A673 (cell line): ENCODE data around the gene KCNK7. TPM values are rescaled to one million over a fixed set of nuclear protein-coding genes. Genes with fewer than 3 reads are reported as not detected.
A peak's percentile ranks its signal among the peaks of the same experiment; 100 is the strongest.

ENCODE experiments used
- BruUV-seq: library from RNA; stranded (reverse); fragments of 400-500 nt; replicated peaks from 2 replicates; lab custom pipeline; 2021; lab: Mats Ljungman, UMichigan
- CTCF ChIA-PET: fragments of 300-600 bp; sonication (Branson Sonifier 250); formaldehyde crosslinking; loops from one replicate; lab custom pipeline; 2022; ENCODE audit warnings: antibody characterized with exemption; lab: Charles Lee
- POLR2A ChIA-PET: fragments of 300-600 bp; sonication (Branson Sonifier 250); formaldehyde crosslinking; loops from one replicate; lab custom pipeline; 2022; ENCODE audit warnings: antibody characterized with exemption; ENCODE audit not compliant: low non-redundant PET; lab: Charles Lee
- DNase-seq: peaks from one replicate; pipeline ENCODE4 v3.0.0-alpha.2; 2015; ENCODE audit warnings: low spot score
- H3K27ac ChIP-seq: fragments of 200-600 bp; sonication (generic); 2 replicates; pipeline ENCODE4 v1.5.1; 2016; ENCODE audit warnings: mixed run types, low read depth, mild to moderate bottlenecking, mixed read lengths, antibody characterized with exemption, low read length; ENCODE audit not compliant: poor library complexity, severe bottlenecking
- H3K27me3 ChIP-seq: fragments of 200-600 bp; sonication (generic); replicated peaks from 2 replicates; pipeline ENCODE4 v1.6.1; 2017; ENCODE audit warnings: mixed run types, low read depth, mild to moderate bottlenecking, mixed read lengths, antibody characterized with exemption, low read length; ENCODE audit not compliant: insufficient read depth, poor library complexity
- H3K36me3 ChIP-seq: fragments of 200-600 bp; sonication (generic); 2 replicates; pipeline ENCODE4 v1.6.1; 2016; ENCODE audit warnings: mixed run types, mild to moderate bottlenecking, mixed read lengths, antibody characterized with exemption, low read length; ENCODE audit not compliant: insufficient read depth, poor library complexity, severe bottlenecking
- H3K4me1 ChIP-seq: fragments of 200-600 bp; sonication (generic); 2 replicates; pipeline ENCODE4 v1.6.1; 2017; ENCODE audit warnings: mixed run types, mild to moderate bottlenecking, mixed read lengths, antibody characterized with exemption, low read length; ENCODE audit not compliant: insufficient read depth, poor library complexity, severe bottlenecking
- H3K4me3 ChIP-seq: fragments of 200-600 bp; sonication (generic); 2 replicates; pipeline ENCODE4 v1.5.1; 2016; ENCODE audit warnings: low read depth, mixed run types, mild to moderate bottlenecking, mixed read lengths, low read length; ENCODE audit not compliant: poor library complexity, severe bottlenecking
- H3K9me3 ChIP-seq: fragments of 200-600 bp; sonication (generic); 2 replicates; pipeline ENCODE4 v1.6.1; 2016; ENCODE audit warnings: mixed run types, low read depth, mild to moderate bottlenecking, mixed read lengths, antibody characterized with exemption, low read length; ENCODE audit not compliant: poor library complexity, severe bottlenecking
- CTCF ChIP-seq: fragments of 300-800, 200-600 bp; sonication (generic); conservative IDR thresholded peaks from 2 replicates; pipeline ENCODE4 v1.5.1; 2017; ENCODE audit warnings: low read depth, mild to moderate bottlenecking, antibody characterized with exemption, low read length, moderate library complexity, mixed read lengths
- EZH2 ChIP-seq: fragments of 200-600 bp; sonication (generic); IDR thresholded peaks from 2 replicates; pipeline ENCODE4 v1.6.1; 2017; ENCODE audit warnings: borderline replicate concordance, low read depth, mild to moderate bottlenecking, mixed read lengths, antibody characterized with exemption, low read length; ENCODE audit not compliant: poor library complexity, severe bottlenecking
- intact Hi-C: fragments of 100-400 bp; cut with micrococcal nuclease; formaldehyde crosslinking; loops from one replicate; pipeline ENCODE4 v1.10.0; 2022; ENCODE audit not compliant: unreplicated experiment
- total RNA-seq: library from RNA; stranded (reverse); gene quantifications from 2 replicates; pipeline ENCODE4 v1.2.3, GENCODE V29; 2021

Gene KCNK7
- total RNA-seq, 1 experiment from 2014 or later = 2.3 TPM

GRCh38 chr11:65575568-65576231, 19.9 kb downstream of the KCNK7 start, which contains the start of gene EHBP1L1:
TSS of gene EHBP1L1 (plus strand) at chr11:65576053. CDS start at chr11:65576303, 250 bp downstream.
- POLR2A ChIA-PET = interaction anchor here (0.7 kb wide), 1 partner anchor 77 kb away, joined by 15 read pairs; no protein-coding TSS in a partner anchor
- Histone ChIP-seq H3K9me3 (no peaks in the 10 kb centered on the region), H3K4me1 (peaks cover 45% of the 10 kb centered on the region), H3K27me3 (no peaks in the 10 kb centered on the region), H3K4me3 (peak within 1 kb of the TSS; percentile 87), H3K36me3 (peaks cover 3% of the 10 kb centered on the region), H3K27ac (peak within 1 kb of the TSS; percentile 75)
- intact Hi-C loops = no loop called here
- TF ChIP-seq CTCF (no peak), EZH2 (no peak)
- peak; percentile 78 for DNase-seq
- CTCF ChIA-PET = no interaction called here
- BruUV-seq = no TSS peak

GRCh38 chr11:65574811-65575567, 20.6 kb downstream of the KCNK7 start:
- CTCF ChIA-PET = no interaction called here
- Histone ChIP-seq H3K27me3 (no peaks in the 10 kb centered on the region), H3K9me3 (no peaks in the 10 kb centered on the region), H3K4me1 (peaks cover 45% of the 10 kb centered on the region), H3K27ac (peak overlapping the region; percentile 75), H3K4me3 (peak overlapping the region; percentile 87), H3K36me3 (peaks cover 3% of the 10 kb centered on the region)
- DNase-seq = peak; percentile 55
- intact Hi-C loops = loop anchor here (5.0 kb wide), 2 partner anchors 32 to 193 kb away; partner anchors contain the start of gene SLC25A45
- no peak for TF ChIP-seq CTCF
- no peak for TF ChIP-seq EZH2
- POLR2A ChIA-PET = no interaction called here
- no TSS peak for BruUV-seq

GRCh38 chr11:65574109-65574810, 21.3 kb downstream of the KCNK7 start:
- BruUV-seq = no TSS peak
- peak; percentile 94 for DNase-seq
- Histone ChIP-seq H3K27me3 (no peaks in the 10 kb centered on the region), H3K4me1 (peaks cover 45% of the 10 kb centered on the region), H3K36me3 (peaks cover 1% of the 10 kb centered on the region), H3K4me3 (peak overlapping the region; percentile 87), H3K9me3 (no peaks in the 10 kb centered on the region), H3K27ac (peak overlapping the region; percentile 75)
- TF ChIP-seq CTCF (peak; percentile 69), EZH2 (no peak)
- intact Hi-C loops = loop anchor here (5.0 kb wide), 2 partner anchors 33 to 192 kb away; partner anchors contain the start of gene SLC25A45
- ChIA-PET POLR2A (no interaction called here), CTCF (no interaction called here)
